Measurements from ENCODE around the gene DEFB124.
A peak's percentile ranks its signal among the peaks of the same experiment; 100 is the strongest.
"Not testable (repeated sequence)": the region's sequence is repeated elsewhere in the genome, so short reads cannot be mapped to it uniquely, and the experiment has no call there.

The DEFB124 gene

DNA sequence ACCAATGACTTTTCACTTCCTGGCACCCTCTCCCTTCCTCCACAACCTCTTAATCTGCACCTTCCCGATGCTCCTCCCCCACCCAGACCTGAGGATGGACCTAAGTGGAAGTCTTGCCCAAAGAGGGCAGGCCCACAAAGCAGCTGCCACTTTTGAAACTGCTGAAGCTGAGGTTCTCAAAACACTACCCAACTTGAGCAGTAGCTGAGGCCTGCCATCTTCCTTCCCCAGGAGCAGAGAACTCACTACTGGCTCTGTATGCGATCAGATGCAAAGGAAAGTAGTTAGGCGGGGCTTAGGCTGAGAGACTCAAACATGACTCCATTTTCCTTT, 40.8 kb upstream of the DEFB124 start:
- peak overlapping the region; percentile 83 for H3K4me3 ChIP-seq (ENCODE audit: low read depth, low read length)
- DNase-seq (ENCODE audit: low read depth), result peak; percentile 18
- TF ChIP-seq CTCF (IDR thresholded peaks at IDR 0.05; ENCODE audit: low read depth, low read length, missing control alignments), result no peak

DNA sequence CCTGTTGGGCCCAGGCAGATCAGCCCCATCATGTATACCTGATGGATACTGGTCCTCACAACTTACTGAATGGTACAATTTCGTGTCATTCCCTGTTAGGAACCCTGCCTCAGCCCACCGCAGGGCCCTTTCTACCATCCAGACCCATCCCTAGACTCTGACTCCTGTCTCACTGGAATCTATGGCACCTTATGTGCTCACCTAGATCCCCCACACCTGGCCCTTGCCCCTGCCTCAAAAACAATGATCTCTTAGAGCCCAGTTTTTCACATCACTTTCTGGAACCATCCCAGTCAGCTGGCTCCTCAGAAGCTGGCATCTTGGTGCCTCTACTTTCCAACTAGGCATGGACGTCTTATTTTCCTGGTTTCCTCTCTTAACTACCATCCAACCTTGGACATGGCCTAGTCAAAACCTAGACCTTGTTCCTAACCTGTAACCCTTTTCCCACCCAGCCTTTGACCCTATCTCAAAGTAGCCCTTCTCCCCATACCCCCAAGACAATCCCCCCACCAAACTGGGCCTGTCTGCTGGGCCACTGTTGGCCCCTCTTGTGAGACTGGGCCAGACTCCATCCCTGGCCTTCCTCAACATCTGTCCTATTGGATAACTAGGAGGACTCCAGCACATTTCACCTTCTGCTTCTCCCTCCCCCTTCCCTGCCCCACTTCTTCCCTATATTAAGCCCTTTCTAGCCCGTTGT, 40.3 kb upstream of the DEFB124 start:
- DNase-seq (ENCODE audit: low read depth), result no peak
- TF ChIP-seq CTCF (IDR thresholded peaks at IDR 0.05; ENCODE audit: low read depth, low read length, missing control alignments), result no peak
- peak overlapping the region; percentile 83 for H3K4me3 ChIP-seq (ENCODE audit: low read depth, low read length)

- H3K4me3 ChIP-seq (ENCODE audit: low read depth, low read length), result peak within 1 kb of the TSS; percentile 83
- peak; percentile 84 for DNase-seq (ENCODE audit: low read depth)
- peak; percentile 97 for TF ChIP-seq CTCF (IDR thresholded peaks at IDR 0.05; ENCODE audit: low read depth, low read length, missing control alignments)
These were observed 39.5 kb upstream of the DEFB124 start, which contains the start of gene HM13 for GRCh38 chr20:31514154-31515071. Gene HM13, plus strand, starts transcription at chr20:31514442. Its CDS starts 110 bp downstream, at chr20:31514552.

DNA sequence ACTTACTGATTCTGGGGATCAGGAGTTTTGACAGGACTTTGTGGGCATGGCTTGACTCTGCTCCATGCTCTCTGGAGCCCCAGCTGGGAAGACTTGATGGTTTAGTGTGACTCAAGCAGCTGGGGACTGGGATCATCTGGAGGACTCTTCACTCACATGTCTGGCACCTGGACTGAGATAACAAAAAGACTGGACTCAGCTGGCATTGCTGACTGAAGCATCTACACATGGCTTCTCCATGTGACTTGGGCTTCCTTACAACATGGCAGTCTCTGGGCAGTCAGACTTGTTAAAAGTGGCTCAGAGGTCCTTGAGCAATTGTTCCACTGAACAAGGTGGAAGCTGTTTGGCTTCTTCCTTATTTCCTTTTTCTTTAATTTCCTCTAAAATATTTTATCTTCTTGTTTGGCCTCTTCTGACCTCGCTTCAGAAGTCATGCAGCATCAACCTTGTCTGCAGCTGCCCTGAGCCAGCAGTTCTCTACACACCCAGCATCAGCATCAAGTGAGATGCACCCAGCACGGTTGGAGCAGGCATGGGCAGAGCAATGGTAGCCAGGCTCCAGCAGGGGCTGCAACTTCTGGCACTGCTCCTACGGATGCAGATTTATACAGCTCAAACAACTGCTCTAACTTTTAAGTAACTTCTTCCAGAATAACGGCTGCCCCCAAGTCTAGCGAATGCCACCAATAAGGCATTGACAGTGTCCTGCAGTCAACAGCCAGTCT, 33.8 kb upstream of the DEFB124 start:
- DNase-seq (ENCODE audit: low read depth), result no peak
- no peak overlapping the region for H3K4me3 ChIP-seq (ENCODE audit: low read depth, low read length)
- no peak for TF ChIP-seq CTCF (IDR thresholded peaks at IDR 0.05; ENCODE audit: low read depth, low read length, missing control alignments)

DNA sequence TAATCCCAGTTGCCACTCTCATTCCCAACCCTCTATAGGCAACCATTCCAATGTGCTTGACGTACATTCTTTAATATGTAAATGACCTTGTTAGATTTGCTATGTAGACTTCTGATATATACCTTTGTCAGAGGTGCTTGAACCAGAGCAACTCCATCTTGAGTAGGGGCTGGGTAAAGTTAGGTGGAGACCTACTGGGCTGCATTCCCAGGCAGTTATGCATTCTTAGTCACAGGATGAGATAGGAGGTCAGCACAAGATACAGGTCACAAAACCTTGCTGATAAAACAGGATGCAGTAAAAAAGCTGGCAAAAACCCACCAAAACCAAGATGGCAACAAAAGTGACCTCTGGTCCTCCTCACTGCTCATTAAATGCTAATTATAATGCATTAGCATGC, 31.0 kb upstream of the DEFB124 start:
- no peak overlapping the region for H3K4me3 ChIP-seq (ENCODE audit: low read depth, low read length)
- TF ChIP-seq CTCF (IDR thresholded peaks at IDR 0.05; ENCODE audit: low read depth, low read length, missing control alignments), result no peak
- DNase-seq (ENCODE audit: low read depth), result no peak

DNA sequence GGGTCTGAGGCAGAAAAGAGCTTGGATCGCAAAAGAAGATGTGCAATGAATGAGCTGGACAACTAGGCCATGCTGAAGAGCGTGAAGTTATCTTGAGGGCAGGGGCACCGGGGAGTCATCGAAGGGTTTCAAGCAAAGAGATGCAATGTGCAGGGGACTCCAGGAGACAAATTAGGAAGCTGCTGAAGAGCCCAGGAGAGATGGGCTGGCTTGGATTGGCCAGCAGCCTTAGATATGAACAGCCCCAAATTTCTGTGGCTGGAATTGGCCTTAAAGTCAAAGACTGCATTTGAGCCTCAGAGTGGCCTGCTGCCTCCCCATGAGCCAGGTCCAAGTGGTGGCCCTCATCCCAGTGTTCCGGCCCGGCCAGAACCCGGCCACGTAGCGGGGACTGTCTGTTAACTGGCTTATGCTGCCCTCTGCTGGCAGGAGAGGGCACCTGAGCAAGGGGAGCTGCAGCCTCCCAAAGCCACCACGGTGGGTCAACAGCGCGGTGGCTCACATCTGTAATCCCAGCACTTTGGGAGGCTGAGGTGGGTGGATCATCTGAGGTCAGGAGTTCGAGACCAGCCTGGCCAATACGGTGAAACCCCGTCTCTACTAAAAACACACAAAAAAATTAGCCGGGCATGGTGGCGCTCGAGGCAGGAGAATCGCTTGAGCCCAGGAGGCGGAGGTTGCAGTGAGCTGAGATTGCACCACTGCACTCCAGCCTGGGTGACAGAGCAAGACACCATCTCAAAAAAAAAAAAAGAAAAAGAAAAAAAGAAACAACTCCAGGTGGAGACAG, 28.2 kb upstream of the DEFB124 start:
- H3K4me3 ChIP-seq (ENCODE audit: low read depth, low read length), result not testable (repeated sequence)
- TF ChIP-seq CTCF (IDR thresholded peaks at IDR 0.05; ENCODE audit: low read depth, low read length, missing control alignments), result peak; percentile 88
- DNase-seq (ENCODE audit: low read depth), result peak; percentile 22

Measured in GM12864 (cell line).